GM19099 (cell line): ENCODE results near the gene GNAI3.

ENCODE experiments used
- POLR2A ChIP-seq: IDR thresholded peaks from 3 replicates; pipeline ENCODE4 v1.6.1; 2011; ENCODE audit warnings: low read depth; ENCODE audit not compliant: insufficient read length; ENCODE audit errors: extremely low read depth

GNAI3 gene

GRCh38 chr1:109514846-109515245 is 33.6 kb upstream of the GNAI3 start:
- TF ChIP-seq POLR2A: no peak

- TF ChIP-seq POLR2A: no peak
Measured at GRCh38 chr1:109516872-109517271, 31.5 kb upstream of the GNAI3 start.

- TF ChIP-seq POLR2A: no peak
Measured at GRCh38 chr1:109517337-109517736, 31.1 kb upstream of the GNAI3 start.

GRCh38 chr1:109521002-109521951 is 27.1 kb upstream of the GNAI3 start:
- no peak for TF ChIP-seq POLR2A

GRCh38 chr1:109522026-109522425 is 26.4 kb upstream of the GNAI3 start:
- TF ChIP-seq POLR2A: no peak

- TF ChIP-seq POLR2A: no peak
Measured at GRCh38 chr1:109523706-109524105, 24.7 kb upstream of the GNAI3 start.

GRCh38 chr1:109527098-109527811 is 21.2 kb upstream of the GNAI3 start:
- no peak for TF ChIP-seq POLR2A

GRCh38 chr1:109527846-109528695 is 20.3 kb upstream of the GNAI3 start:
- TF ChIP-seq POLR2A: no peak

- no peak for TF ChIP-seq POLR2A
Measured at GRCh38 chr1:109528712-109529111, 19.7 kb upstream of the GNAI3 start.

- no peak for TF ChIP-seq POLR2A
Measured at GRCh38 chr1:109529881-109530456, 18.4 kb upstream of the GNAI3 start.

- no peak for TF ChIP-seq POLR2A
Measured at GRCh38 chr1:109530457-109531087, 17.8 kb upstream of the GNAI3 start.

GRCh38 chr1:109531380-109531779 is 17.0 kb upstream of the GNAI3 start:
- no peak for TF ChIP-seq POLR2A

GRCh38 chr1:109531826-109532364 is 16.5 kb upstream of the GNAI3 start:
- TF ChIP-seq POLR2A: no peak
